H1 (cell line): ENCODE results near the gene CHD9. TPM values are rescaled to one million over a fixed set of nuclear protein-coding genes. Genes with fewer than 3 reads are reported as not detected.

ENCODE experiments used
- TAF1 ChIP-seq: IDR thresholded peaks from 2 replicates; pipeline ENCODE4 v1.6.1; 2011; ENCODE audit warnings: mild to moderate bottlenecking, low read depth, low read length
- polyA plus RNA-seq, 7 experiments: library from polyadenylated mRNA; depleted of rRNA in 3 of 7; stranded (reverse) in 5 of 7; unstranded in 2 of 7; fragments of >200 nt in 5 of 7; fragments of 200-250 nt in 2 of 7; gene quantifications; 1 replicate in 5 of 7; 2 replicates in 1 of 7; 4 replicates in 1 of 7; pipeline versions ENCODE4 v1.2.1 to v1.2.3, GENCODE V29; 2011 to 2013; ENCODE audit warnings: missing spikeins in 2 of 7, mixed read lengths in 2 of 7
- total RNA-seq: library from RNA; stranded (reverse); fragmentation: NEBNext Ultra II Directional; extraction: Animal tissue kit (Norgen Biotek cat#: 25700); gene quantifications from 2 replicates; pipeline ENCODE4 v1.2.1, GENCODE V29; 2021
- TF ChIP-seq, protein P1 (sequence below): fragments of 300-600 bp; sonication (generic); IDR thresholded peaks from 2 replicates; pipeline ENCODE4 v1.7.1; 2012; ENCODE audit warnings: low read length, moderate library complexity, mild to moderate bottlenecking, inconsistent platforms; ENCODE audit not compliant: insufficient replicate concordance

Gene CHD9
- total and polyA plus RNA-seq, 2 of the 8 experiments (the other 6 are each of a cell fraction or from before 2014, with no cell fraction given) = 9.9 to 32.4 TPM

DNA sequence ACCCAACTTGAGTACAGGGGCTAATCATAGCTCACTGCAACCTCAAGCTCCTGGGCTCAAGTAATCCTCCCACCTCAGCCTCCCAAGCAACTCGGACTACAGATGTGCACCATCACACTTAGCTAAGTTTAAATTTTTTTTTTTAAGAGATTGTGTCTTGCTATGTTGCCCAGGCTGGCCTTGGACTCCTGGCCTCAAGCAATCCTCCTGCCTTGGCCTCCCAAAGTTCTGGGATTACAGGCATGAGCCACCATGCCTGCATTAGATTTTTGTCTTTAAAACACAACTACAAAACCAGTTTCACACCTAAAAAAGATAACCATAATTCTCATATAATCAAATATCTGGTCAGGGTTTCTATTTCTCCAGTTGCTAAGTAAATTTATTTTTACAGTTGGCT lies 147.1 kb downstream of the CHD9 start (continued):
- no peak for TF ChIP-seq TAF1
- TF ChIP-seq, protein P1, sequence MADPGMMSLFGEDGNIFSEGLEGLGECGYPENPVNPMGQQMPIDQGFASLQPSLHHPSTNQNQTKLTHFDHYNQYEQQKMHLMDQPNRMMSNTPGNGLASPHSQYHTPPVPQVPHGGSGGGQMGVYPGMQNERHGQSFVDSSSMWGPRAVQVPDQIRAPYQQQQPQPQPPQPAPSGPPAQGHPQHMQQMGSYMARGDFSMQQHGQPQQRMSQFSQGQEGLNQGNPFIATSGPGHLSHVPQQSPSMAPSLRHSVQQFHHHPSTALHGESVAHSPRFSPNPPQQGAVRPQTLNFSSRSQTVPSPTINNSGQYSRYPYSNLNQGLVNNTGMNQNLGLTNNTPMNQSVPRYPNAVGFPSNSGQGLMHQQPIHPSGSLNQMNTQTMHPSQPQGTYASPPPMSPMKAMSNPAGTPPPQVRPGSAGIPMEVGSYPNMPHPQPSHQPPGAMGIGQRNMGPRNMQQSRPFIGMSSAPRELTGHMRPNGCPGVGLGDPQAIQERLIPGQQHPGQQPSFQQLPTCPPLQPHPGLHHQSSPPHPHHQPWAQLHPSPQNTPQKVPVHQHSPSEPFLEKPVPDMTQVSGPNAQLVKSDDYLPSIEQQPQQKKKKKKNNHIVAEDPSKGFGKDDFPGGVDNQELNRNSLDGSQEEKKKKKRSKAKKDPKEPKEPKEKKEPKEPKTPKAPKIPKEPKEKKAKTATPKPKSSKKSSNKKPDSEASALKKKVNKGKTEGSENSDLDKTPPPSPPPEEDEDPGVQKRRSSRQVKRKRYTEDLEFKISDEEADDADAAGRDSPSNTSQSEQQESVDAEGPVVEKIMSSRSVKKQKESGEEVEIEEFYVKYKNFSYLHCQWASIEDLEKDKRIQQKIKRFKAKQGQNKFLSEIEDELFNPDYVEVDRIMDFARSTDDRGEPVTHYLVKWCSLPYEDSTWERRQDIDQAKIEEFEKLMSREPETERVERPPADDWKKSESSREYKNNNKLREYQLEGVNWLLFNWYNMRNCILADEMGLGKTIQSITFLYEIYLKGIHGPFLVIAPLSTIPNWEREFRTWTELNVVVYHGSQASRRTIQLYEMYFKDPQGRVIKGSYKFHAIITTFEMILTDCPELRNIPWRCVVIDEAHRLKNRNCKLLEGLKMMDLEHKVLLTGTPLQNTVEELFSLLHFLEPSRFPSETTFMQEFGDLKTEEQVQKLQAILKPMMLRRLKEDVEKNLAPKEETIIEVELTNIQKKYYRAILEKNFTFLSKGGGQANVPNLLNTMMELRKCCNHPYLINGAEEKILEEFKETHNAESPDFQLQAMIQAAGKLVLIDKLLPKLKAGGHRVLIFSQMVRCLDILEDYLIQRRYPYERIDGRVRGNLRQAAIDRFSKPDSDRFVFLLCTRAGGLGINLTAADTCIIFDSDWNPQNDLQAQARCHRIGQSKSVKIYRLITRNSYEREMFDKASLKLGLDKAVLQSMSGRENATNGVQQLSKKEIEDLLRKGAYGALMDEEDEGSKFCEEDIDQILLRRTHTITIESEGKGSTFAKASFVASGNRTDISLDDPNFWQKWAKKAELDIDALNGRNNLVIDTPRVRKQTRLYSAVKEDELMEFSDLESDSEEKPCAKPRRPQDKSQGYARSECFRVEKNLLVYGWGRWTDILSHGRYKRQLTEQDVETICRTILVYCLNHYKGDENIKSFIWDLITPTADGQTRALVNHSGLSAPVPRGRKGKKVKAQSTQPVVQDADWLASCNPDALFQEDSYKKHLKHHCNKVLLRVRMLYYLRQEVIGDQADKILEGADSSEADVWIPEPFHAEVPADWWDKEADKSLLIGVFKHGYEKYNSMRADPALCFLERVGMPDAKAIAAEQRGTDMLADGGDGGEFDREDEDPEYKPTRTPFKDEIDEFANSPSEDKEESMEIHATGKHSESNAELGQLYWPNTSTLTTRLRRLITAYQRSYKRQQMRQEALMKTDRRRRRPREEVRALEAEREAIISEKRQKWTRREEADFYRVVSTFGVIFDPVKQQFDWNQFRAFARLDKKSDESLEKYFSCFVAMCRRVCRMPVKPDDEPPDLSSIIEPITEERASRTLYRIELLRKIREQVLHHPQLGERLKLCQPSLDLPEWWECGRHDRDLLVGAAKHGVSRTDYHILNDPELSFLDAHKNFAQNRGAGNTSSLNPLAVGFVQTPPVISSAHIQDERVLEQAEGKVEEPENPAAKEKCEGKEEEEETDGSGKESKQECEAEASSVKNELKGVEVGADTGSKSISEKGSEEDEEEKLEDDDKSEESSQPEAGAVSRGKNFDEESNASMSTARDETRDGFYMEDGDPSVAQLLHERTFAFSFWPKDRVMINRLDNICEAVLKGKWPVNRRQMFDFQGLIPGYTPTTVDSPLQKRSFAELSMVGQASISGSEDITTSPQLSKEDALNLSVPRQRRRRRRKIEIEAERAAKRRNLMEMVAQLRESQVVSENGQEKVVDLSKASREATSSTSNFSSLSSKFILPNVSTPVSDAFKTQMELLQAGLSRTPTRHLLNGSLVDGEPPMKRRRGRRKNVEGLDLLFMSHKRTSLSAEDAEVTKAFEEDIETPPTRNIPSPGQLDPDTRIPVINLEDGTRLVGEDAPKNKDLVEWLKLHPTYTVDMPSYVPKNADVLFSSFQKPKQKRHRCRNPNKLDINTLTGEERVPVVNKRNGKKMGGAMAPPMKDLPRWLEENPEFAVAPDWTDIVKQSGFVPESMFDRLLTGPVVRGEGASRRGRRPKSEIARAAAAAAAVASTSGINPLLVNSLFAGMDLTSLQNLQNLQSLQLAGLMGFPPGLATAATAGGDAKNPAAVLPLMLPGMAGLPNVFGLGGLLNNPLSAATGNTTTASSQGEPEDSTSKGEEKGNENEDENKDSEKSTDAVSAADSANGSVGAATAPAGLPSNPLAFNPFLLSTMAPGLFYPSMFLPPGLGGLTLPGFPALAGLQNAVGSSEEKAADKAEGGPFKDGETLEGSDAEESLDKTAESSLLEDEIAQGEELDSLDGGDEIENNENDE = no peak
